Sigmoid colon (tissue), 7 donors: ENCODE measurements around the gene SSPN. TPM values are rescaled to one million over a fixed set of nuclear protein-coding genes. Genes with fewer than 3 reads are reported as not detected.
A peak's percentile ranks its signal among the peaks of the same experiment; 100 is the strongest.

Experiments used
- DNase-seq: peaks from one replicate; pipeline ENCODE4 v3.0.0-alpha.2; 2019
- H3K27ac ChIP-seq, 4 donors: fragments of 200-600 bp; sonication (generic); one replicate each; pipeline ENCODE4 v1.5.1; 2016 to 2019; ENCODE audit warnings: mild to moderate bottlenecking in 1 of 4
- H3K27me3 ChIP-seq, 3 donors: fragments of 200-600 bp; sonication (generic); one replicate each; pipeline ENCODE4 v1.5.1; 2019; ENCODE audit warnings: mild to moderate bottlenecking in 1 of 3
- H3K36me3 ChIP-seq, 4 donors: fragments of 200-600 bp; sonication (generic); one replicate each; pipeline ENCODE4 v1.5.1; 2016 to 2019
- H3K4me1 ChIP-seq, 4 donors: fragments of 200-600 bp; sonication (generic); one replicate each; pipeline ENCODE4 v1.5.1; 2017 to 2019
- H3K4me3 ChIP-seq, 4 donors: fragments of 200-600 bp; sonication (generic); one replicate each; pipeline ENCODE4 v1.5.1; 2017 to 2019; ENCODE audit warnings: mild to moderate bottlenecking in 2 of 4, moderate library complexity in 1 of 4
- H3K9me3 ChIP-seq, 4 donors: fragments of 200-600 bp in 3 of 4; sonication (generic) in 3 of 4; one replicate each; pipeline versions ENCODE4 v1.5.1 to v1.6.1; 2013 to 2019
- CTCF ChIP-seq, 4 experiments: fragments of 450-650 bp in 3 of 4; fragments of 200-600 bp in 1 of 4; IDR thresholded peaks; one replicate each; pipeline ENCODE4 v1.5.1; 2016 to 2019; ENCODE audit warnings: antibody characterized with exemption in 4 of 4, mild to moderate bottlenecking in 3 of 4, moderate library complexity in 2 of 4
- EP300 ChIP-seq, 4 donors: sonication (generic); formaldehyde crosslinking; IDR thresholded peaks; one replicate each; pipeline ENCODE4 v1.6.1; 2017; ENCODE audit warnings: antibody characterized with exemption in 4 of 4
- POLR2A ChIP-seq, 2 donors: fragments of 450-650 bp; IDR thresholded peaks; one replicate each; pipeline ENCODE4 v1.6.1; 2016; ENCODE audit warnings: antibody characterized with exemption in 2 of 2, mild to moderate bottlenecking in 2 of 2, moderate library complexity in 2 of 2
- POLR2AphosphoS5 ChIP-seq, 4 donors: sonication (generic); formaldehyde crosslinking; IDR thresholded peaks; one replicate each; pipeline ENCODE4 v1.6.1; 2017; ENCODE audit warnings: antibody characterized with exemption in 4 of 4
- WGBS, 2 donors: extraction: QIAGEN DNeasy Blood & Tissue Kit; methylation state at CpG; one replicate each; pipeline ENCODE4 v1.1.7; 2013; 5-methylcytosine and 5-hydroxymethylcytosine counted together
- intact Hi-C: fragments of 100-400 bp; cut with DNase I; formaldehyde crosslinking; loops from one replicate; pipeline ENCODE4 v1.15.1; 2023
- polyA plus RNA-seq, 3 donors: library from polyadenylated mRNA; stranded (reverse); fragments of 200-250 nt; gene quantifications; one replicate each; pipeline ENCODE4 v1.2.3, GENCODE V29; 2013
- total RNA-seq, 4 donors: library from RNA; depleted of rRNA; stranded (reverse); fragments of >200 nt; gene quantifications; one replicate each; pipeline ENCODE4 v1.1.0, GENCODE V29; 2016
- donor health status: healthy with polysubstance abuse.
- donor health status: Bipolar disorder and iron deficiency.
- donor health status: healthy.

SSPN gene
- total and polyA plus RNA-seq, 7 donors, result 3.2 to 54.0 (median 30.3) TPM

- TF ChIP-seq EP300 (IDR thresholded peaks at IDR 0.05), result no peak
- no peak for TF ChIP-seq POLR2A (IDR thresholded peaks at IDR 0.05)
- no peak for TF ChIP-seq CTCF (IDR thresholded peaks at IDR 0.05)
- TF ChIP-seq POLR2AphosphoS5 (IDR thresholded peaks at IDR 0.05), result no peak
- WGBS, 2 donors, result 96 to 98% methylated on average over 1 of the region's 1 CpG
- Histone ChIP-seq H3K27ac (no peak overlapping the region), H3K4me1 (peaks cover 0 to 8% (median 6%) of the 10 kb centered on the region in 4 donors), H3K36me3 (no peaks in the 10 kb centered on the region), H3K27me3 (no peaks in the 10 kb centered on the region), H3K9me3 (no peaks in the 10 kb centered on the region), H3K4me3 (no peak overlapping the region)
- intact Hi-C loops, result no loop called here
- no peak for DNase-seq
Measured at GRCh38 chr12:26292596-26292995, 97.2 kb downstream of the SSPN start.

GRCh38 chr12:26293612-26294011 lies 98.2 kb downstream of the SSPN start:
- TF ChIP-seq EP300 (IDR thresholded peaks at IDR 0.05) (no peak), POLR2AphosphoS5 (IDR thresholded peaks at IDR 0.05) (no peak), CTCF (IDR thresholded peaks at IDR 0.05) (no peak), POLR2A (IDR thresholded peaks at IDR 0.05) (no peak)
- no peak for DNase-seq
- intact Hi-C loops, result no loop called here
- no peaks in the 10 kb centered on the region for H3K27me3 ChIP-seq
- H3K9me3 ChIP-seq, result no peaks in the 10 kb centered on the region
- peaks cover 0 to 6% (median 4%) of the 10 kb centered on the region in 4 donors for H3K4me1 ChIP-seq
- no peak overlapping the region for H3K4me3 ChIP-seq
- H3K36me3 ChIP-seq, result no peaks in the 10 kb centered on the region
- WGBS, 2 donors, result 70 to 71% methylated on average over 2 of the region's 2 CpGs
- H3K27ac ChIP-seq, result no peak overlapping the region

- DNase-seq, result no peak
- Histone ChIP-seq H3K27ac (no peak overlapping the region), H3K36me3 (no peaks in the 10 kb centered on the region), H3K9me3 (no peaks in the 10 kb centered on the region), H3K4me1 (peaks cover 0 to 14% (median 9%) of the 10 kb centered on the region in 4 donors), H3K27me3 (no peaks in the 10 kb centered on the region), H3K4me3 (no peak overlapping the region)
- 85 to 93% methylated on average over 4 of the region's 4 CpGs for WGBS, 2 donors
- intact Hi-C loops, result no loop called here
- TF ChIP-seq POLR2A (IDR thresholded peaks at IDR 0.05) (no peak), CTCF (IDR thresholded peaks at IDR 0.05) (no peak), POLR2AphosphoS5 (IDR thresholded peaks at IDR 0.05) (no peak), EP300 (IDR thresholded peaks at IDR 0.05) (no peak)
Measured at GRCh38 chr12:26295001-26295400, 99.6 kb downstream of the SSPN start.

- H3K4me1 ChIP-seq, result peaks cover 0 to 14% (median 9%) of the 10 kb centered on the region in 4 donors
- peak overlapping the region in 1 of 4 donors; percentile 84 for H3K27ac ChIP-seq
- no peak for DNase-seq
- intact Hi-C loops, result no loop called here
- H3K9me3 ChIP-seq, result no peaks in the 10 kb centered on the region
- H3K27me3 ChIP-seq, result no peaks in the 10 kb centered on the region
- 84 to 90% methylated on average over 8 of the region's 8 CpGs for WGBS, 2 donors
- H3K36me3 ChIP-seq, result no peaks in the 10 kb centered on the region
- H3K4me3 ChIP-seq, result no peak overlapping the region
- TF ChIP-seq POLR2AphosphoS5 (IDR thresholded peaks at IDR 0.05) (no peak), POLR2A (IDR thresholded peaks at IDR 0.05) (no peak), CTCF (IDR thresholded peaks at IDR 0.05) (no peak), EP300 (IDR thresholded peaks at IDR 0.05) (no peak)
Measured at GRCh38 chr12:26297396-26298070, 102.2 kb downstream of the SSPN start.
